Mesodermal cell (in vitro differentiated cells): ENCODE results near the gene SLC30A4.
"Not testable (repeated sequence)": the region's sequence is repeated elsewhere in the genome, so short reads cannot be mapped to it uniquely, and the experiment has no call there.

Source experiments
- H3K27ac ChIP-seq: 2 replicates; pipeline ENCODE4 v1.7.0; 2013; ENCODE audit warnings: mild to moderate bottlenecking, low read depth, low read length, moderate library complexity; ENCODE audit not compliant: severe bottlenecking
- H3K36me3 ChIP-seq: 2 replicates; pipeline ENCODE4 v1.7.1; 2013; ENCODE audit warnings: mild to moderate bottlenecking, low read length, moderate library complexity; ENCODE audit not compliant: control insufficient read depth, insufficient read depth
- H3K4me1 ChIP-seq: one replicate; pipeline ENCODE4 v1.7.1; 2013; ENCODE audit warnings: mild to moderate bottlenecking, low read length; ENCODE audit not compliant: insufficient read depth, control insufficient read depth, poor library complexity, severe bottlenecking
- H3K4me3 ChIP-seq: 2 replicates; pipeline ENCODE4 v1.7.0; 2013; ENCODE audit warnings: low read length, control low read depth, mild to moderate bottlenecking; ENCODE audit not compliant: insufficient read depth, poor library complexity, severe bottlenecking; ENCODE audit errors: extremely low read depth
- H3K9me3 ChIP-seq: 2 replicates; pipeline ENCODE4 v1.7.1; 2013; ENCODE audit warnings: mild to moderate bottlenecking, low read length, moderate library complexity; ENCODE audit not compliant: control insufficient read depth
- WGBS, 2 experiments: methylation state at CpG; one replicate each; pipeline ENCODE4 v1.1.5; 2013; ENCODE audit warnings: missing lambda C conversion rate in 2 of 2; ENCODE audit not compliant: insufficient coverage in 2 of 2; 5-methylcytosine and 5-hydroxymethylcytosine counted together

Gene SLC30A4

GRCh38 chr15:45507143-45507542 is 15.4 kb downstream of the SLC30A4 start:
- not testable (repeated sequence) for H3K27ac ChIP-seq, H3K36me3 ChIP-seq, H3K4me1 ChIP-seq, H3K9me3 ChIP-seq, H3K4me3 ChIP-seq
- 100% methylated on average over 2 of the region's 6 CpGs; no CpG with 5 or more reads in 1 of the 2 experiments for WGBS, 2 experiments

GRCh38 chr15:45499426-45499825 is 23.1 kb downstream of the SLC30A4 start:
- Histone ChIP-seq H3K4me3 (no peak overlapping the region), H3K9me3 (no peaks in the 10 kb centered on the region), H3K27ac (no peak overlapping the region), H3K36me3 (no peaks in the 10 kb centered on the region), H3K4me1 (peaks cover 9% of the 10 kb centered on the region)
- WGBS, 2 experiments: 83% methylated on average over 1 of the region's 4 CpGs; no CpG with 5 or more reads in 1 of the 2 experiments

GRCh38 chr15:45498701-45499100 is 23.9 kb downstream of the SLC30A4 start:
- H3K36me3 ChIP-seq: no peaks in the 10 kb centered on the region
- H3K4me1 ChIP-seq: peaks cover 9% of the 10 kb centered on the region
- no peak overlapping the region for H3K27ac ChIP-seq
- H3K9me3 ChIP-seq: no peaks in the 10 kb centered on the region
- WGBS, 2 experiments: no CpG with 5 or more reads among the region's 1 CpG
- no peak overlapping the region for H3K4me3 ChIP-seq

GRCh38 chr15:45497261-45497660 is 25.3 kb downstream of the SLC30A4 start:
- Histone ChIP-seq H3K27ac (no peak overlapping the region), H3K9me3 (no peaks in the 10 kb centered on the region), H3K4me1 (peaks cover 9% of the 10 kb centered on the region), H3K36me3 (no peaks in the 10 kb centered on the region), H3K4me3 (no peak overlapping the region)
- WGBS, 2 experiments: no CpG with 5 or more reads among the region's 3 CpGs

GRCh38 chr15:45496658-45497057 is 25.9 kb downstream of the SLC30A4 start:
- Histone ChIP-seq H3K36me3 (no peaks in the 10 kb centered on the region), H3K9me3 (no peaks in the 10 kb centered on the region), H3K27ac (no peak overlapping the region), H3K4me3 (no peak overlapping the region), H3K4me1 (peaks cover 9% of the 10 kb centered on the region)
- 67% methylated on average over 1 of the region's 2 CpGs; no CpG with 5 or more reads in 1 of the 2 experiments for WGBS, 2 experiments

- Histone ChIP-seq H3K27ac (no peak overlapping the region), H3K4me1 (peaks cover 9% of the 10 kb centered on the region), H3K4me3 (no peak overlapping the region), H3K36me3 (no peaks in the 10 kb centered on the region), H3K9me3 (no peaks in the 10 kb centered on the region)
- WGBS, 2 experiments: 83% methylated on average over 2 of the region's 3 CpGs; no CpG with 5 or more reads in 1 of the 2 experiments
Measured at GRCh38 chr15:45495588-45495987, 27.0 kb downstream of the SLC30A4 start.

- WGBS, 2 experiments: no CpG with 5 or more reads among the region's 1 CpG
- no peak overlapping the region for H3K27ac ChIP-seq
- H3K36me3 ChIP-seq: no peaks in the 10 kb centered on the region
Measured at GRCh38 chr15:45489690-45490238, 32.8 kb downstream of the SLC30A4 start.

GRCh38 chr15:45486317-45486716 is 36.2 kb downstream of the SLC30A4 start:
- Histone ChIP-seq H3K36me3 (no peaks in the 10 kb centered on the region), H3K27ac (no peak overlapping the region), H3K4me3 (no peak overlapping the region), H3K9me3 (no peaks in the 10 kb centered on the region), H3K4me1 (no peaks in the 10 kb centered on the region)
- no CpG with 5 or more reads among the region's 1 CpG for WGBS, 2 experiments

More at GRCh38 chr15:45489690-45490238, 32.8 kb downstream of the SLC30A4 start:
- Histone ChIP-seq H3K4me3 (no peak overlapping the region), H3K4me1 (no peaks in the 10 kb centered on the region), H3K9me3 (no peaks in the 10 kb centered on the region)

GRCh38 chr15:45481135-45481534 is 41.4 kb downstream of the SLC30A4 start:
- Histone ChIP-seq H3K4me1 (no peaks in the 10 kb centered on the region), H3K36me3 (no peaks in the 10 kb centered on the region), H3K4me3 (no peak overlapping the region), H3K27ac (no peak overlapping the region), H3K9me3 (no peaks in the 10 kb centered on the region)
- WGBS, 2 experiments: 50% methylated on average over 1 of the region's 2 CpGs; no CpG with 5 or more reads in 1 of the 2 experiments

GRCh38 chr15:45476410-45476809 is 46.1 kb downstream of the SLC30A4 start:
- Histone ChIP-seq H3K36me3 (no peaks in the 10 kb centered on the region), H3K9me3 (no peaks in the 10 kb centered on the region), H3K4me3 (no peak overlapping the region), H3K27ac (no peak overlapping the region), H3K4me1 (peaks cover 8% of the 10 kb centered on the region)
- WGBS, 2 experiments: 67 to 79% methylated on average over 2 to 3 of the region's 3 CpGs

GRCh38 chr15:45474799-45475198 is 47.8 kb downstream of the SLC30A4 start:
- Histone ChIP-seq H3K4me3 (no peak overlapping the region), H3K36me3 (no peaks in the 10 kb centered on the region), H3K4me1 (peaks cover 8% of the 10 kb centered on the region), H3K9me3 (no peaks in the 10 kb centered on the region), H3K27ac (no peak overlapping the region)
- WGBS, 2 experiments: 79 to 86% methylated on average over 5 to 6 of the region's 6 CpGs
